Neural crest cell (in vitro differentiated cells): ENCODE results near the gene GPR139. TPM values are rescaled to one million over a fixed set of nuclear protein-coding genes. Genes with fewer than 3 reads are reported as not detected.

Experiments
- DNase-seq: peaks from one replicate; pipeline ENCODE4 v3.0.0; 2021; ENCODE audit warnings: low read depth, mixed read lengths, low spot score
- H3K27ac Mint-ChIP-seq: one replicate; pipeline ENCODE4 v1.8.0; 2021; ENCODE audit warnings: mild to moderate bottlenecking, mixed read lengths; ENCODE audit not compliant: unreplicated experiment
- H3K27me3 Mint-ChIP-seq: 2 replicates; pipeline ENCODE4 v1.8.0; 2021; ENCODE audit warnings: low read depth, mild to moderate bottlenecking, mixed read lengths
- H3K36me3 Mint-ChIP-seq: 2 replicates; pipeline ENCODE4 v1.8.0; 2021; ENCODE audit warnings: low read depth, mild to moderate bottlenecking, mixed read lengths
- H3K4me1 Mint-ChIP-seq: 2 replicates; pipeline ENCODE4 v1.8.0; 2021; ENCODE audit warnings: mixed read lengths
- H3K4me3 Mint-ChIP-seq: one replicate; pipeline ENCODE4 v1.8.0; 2021; ENCODE audit warnings: mild to moderate bottlenecking, mixed read lengths
- H3K9me3 Mint-ChIP-seq: 2 replicates; pipeline ENCODE4 v1.8.0; 2021; ENCODE audit warnings: mixed read lengths
- CTCF ChIP-seq: fragments of 200-600 bp; sonication (generic); conservative IDR thresholded peaks from 2 replicates; pipeline ENCODE4 v1.5.0; 2021; ENCODE audit warnings: antibody characterized with exemption, mild to moderate bottlenecking
- total RNA-seq: library from RNA; stranded (reverse); gene quantifications from 2 replicates; pipeline ENCODE4 v1.2.1, GENCODE V29; 2021

The GPR139 gene
- total RNA-seq, 1 donor from 2014 or later: not detected

GRCh38 chr16:20053336-20053735 lies 20.4 kb downstream of the GPR139 start:
- DNase-seq: no peak
- TF ChIP-seq CTCF: no peak
- Mint-ChIP-seq H3K36me3 (no peaks in the 10 kb centered on the region), H3K4me1 (no peaks in the 10 kb centered on the region), H3K27me3 (peaks cover 91% of the 10 kb centered on the region), H3K4me3 (no peak overlapping the region), H3K27ac (no peak overlapping the region), H3K9me3 (no peaks in the 10 kb centered on the region)

DNA sequence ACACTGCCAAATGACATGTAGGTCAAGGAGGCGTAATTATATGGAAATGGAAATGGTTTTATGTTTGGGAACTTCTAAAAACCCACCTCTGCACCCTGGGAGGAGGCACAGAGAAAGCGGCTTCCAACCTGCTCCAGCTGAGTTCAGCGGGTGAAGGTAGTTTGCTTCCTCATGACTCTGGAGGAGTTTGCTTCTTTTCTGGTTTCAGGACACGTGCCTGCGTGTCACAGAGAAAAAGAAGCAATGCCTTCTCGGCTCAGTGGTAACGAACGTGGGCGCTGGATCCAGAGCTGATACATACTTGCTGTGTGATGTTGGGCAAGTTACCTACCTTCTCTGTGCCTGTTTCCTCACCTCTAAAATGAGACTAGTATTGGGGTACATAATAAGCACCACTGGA lies 22.1 kb downstream of the GPR139 start:
- no peak for TF ChIP-seq CTCF
- Mint-ChIP-seq H3K27ac (no peak overlapping the region), H3K4me1 (no peaks in the 10 kb centered on the region), H3K9me3 (no peaks in the 10 kb centered on the region), H3K27me3 (peaks cover 81% of the 10 kb centered on the region), H3K4me3 (no peak overlapping the region), H3K36me3 (no peaks in the 10 kb centered on the region)
- no peak for DNase-seq

DNA sequence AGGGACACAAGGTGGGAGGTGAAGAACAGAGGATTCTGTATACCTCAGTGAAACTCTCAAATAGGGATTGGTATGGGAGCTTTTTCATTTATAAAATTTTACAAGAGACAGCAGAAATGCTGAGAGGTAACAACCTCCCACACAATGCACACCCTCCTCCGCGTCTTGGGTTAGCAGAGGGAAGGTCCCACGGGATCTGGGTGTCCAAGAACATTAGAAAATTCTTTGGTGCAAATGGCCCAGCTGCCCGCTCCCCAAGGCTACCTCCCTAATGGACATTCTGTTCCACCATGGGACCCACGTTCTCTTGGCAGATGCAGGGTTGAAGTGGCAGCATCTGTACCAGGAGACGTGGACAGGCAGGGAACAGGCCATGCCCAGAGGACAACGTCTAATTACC lies 22.5 kb downstream of the GPR139 start:
- H3K27me3 Mint-ChIP-seq: peaks cover 81% of the 10 kb centered on the region
- no peaks in the 10 kb centered on the region for H3K4me1 Mint-ChIP-seq
- DNase-seq: no peak
- no peak for TF ChIP-seq CTCF
- no peak overlapping the region for H3K27ac Mint-ChIP-seq
- no peak overlapping the region for H3K4me3 Mint-ChIP-seq
- H3K9me3 Mint-ChIP-seq: no peaks in the 10 kb centered on the region
- H3K36me3 Mint-ChIP-seq: no peaks in the 10 kb centered on the region

GRCh38 chr16:20049831-20050230 lies 23.9 kb downstream of the GPR139 start:
- Mint-ChIP-seq H3K27ac (no peak overlapping the region), H3K4me3 (no peak overlapping the region), H3K4me1 (no peaks in the 10 kb centered on the region), H3K27me3 (peaks cover 76% of the 10 kb centered on the region), H3K9me3 (no peaks in the 10 kb centered on the region), H3K36me3 (no peaks in the 10 kb centered on the region)
- TF ChIP-seq CTCF: no peak
- no peak for DNase-seq

DNA sequence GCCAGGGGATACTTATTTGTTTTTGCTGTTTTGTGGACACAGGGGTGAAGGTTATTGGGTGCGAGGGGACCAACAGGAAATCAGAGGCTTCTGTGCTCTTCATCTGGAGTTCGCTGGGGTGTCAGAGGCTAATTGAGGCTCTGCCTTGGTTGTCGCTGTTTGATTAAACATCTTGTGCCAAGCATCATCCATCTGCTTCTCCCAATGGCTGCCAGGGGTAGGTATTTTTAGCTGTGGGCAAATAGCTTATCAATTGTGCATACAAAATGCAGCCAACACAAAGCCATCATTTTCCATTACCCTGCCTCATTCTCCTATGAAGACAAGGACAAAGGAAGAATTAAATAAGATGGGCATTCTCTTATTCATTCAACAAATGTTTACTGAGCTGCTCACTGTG lies 27.8 kb downstream of the GPR139 start:
- H3K36me3 Mint-ChIP-seq: no peaks in the 10 kb centered on the region

More for the DNA sequence above, 27.8 kb downstream of the GPR139 start:
- DNase-seq: no peak
- Mint-ChIP-seq H3K4me3 (no peak overlapping the region), H3K4me1 (no peaks in the 10 kb centered on the region), H3K27me3 (peaks cover 78% of the 10 kb centered on the region), H3K9me3 (no peaks in the 10 kb centered on the region), H3K27ac (no peak overlapping the region)
- TF ChIP-seq CTCF: no peak
